ENCODE results near the gene PCCB. TPM values are rescaled to one million over a fixed set of nuclear protein-coding genes. Genes with fewer than 3 reads are reported as not detected.
A peak's percentile ranks its signal among the peaks of the same experiment; 100 is the strongest.

PCCB gene
- total and polyA plus RNA-seq, 9 donors: 8.2 to 107 (median 22.1) TPM

DNA sequence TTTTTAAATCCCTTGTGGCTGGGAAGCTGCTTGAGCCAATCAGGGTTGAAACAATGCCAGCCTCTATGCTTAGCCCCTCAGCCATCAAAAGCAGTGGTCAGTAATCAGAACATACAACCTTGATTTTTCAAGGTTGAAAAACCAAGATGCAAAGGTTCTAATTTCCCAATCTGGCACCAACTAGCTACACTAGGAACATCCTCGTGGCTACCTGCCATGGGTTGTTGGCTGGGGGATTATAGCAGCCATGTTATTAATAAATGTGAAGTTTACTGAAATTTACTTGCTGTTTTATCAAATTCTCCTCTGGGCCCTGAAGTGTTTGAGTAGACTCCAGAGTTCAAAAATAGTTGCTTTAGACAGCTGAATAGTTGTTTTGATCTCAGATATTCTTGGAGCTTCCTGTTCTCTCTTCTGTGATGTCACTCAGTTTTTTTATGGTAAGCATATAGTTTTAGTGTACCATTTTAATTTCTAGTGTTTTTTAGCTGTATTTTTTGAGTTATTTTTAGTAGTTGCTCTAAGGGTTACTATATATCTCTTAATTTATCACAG is 31.9 kb downstream of the PCCB start:
- peak; percentile 19 to 62 (median 44) for DNase-seq
- peaks cover 6% of the 10 kb centered on the region for H3K4me1 ChIP-seq (ENCODE audit: insufficient read depth)
- no peaks in the 10 kb centered on the region for H3K36me3 ChIP-seq
- TF ChIP-seq, protein P1, sequence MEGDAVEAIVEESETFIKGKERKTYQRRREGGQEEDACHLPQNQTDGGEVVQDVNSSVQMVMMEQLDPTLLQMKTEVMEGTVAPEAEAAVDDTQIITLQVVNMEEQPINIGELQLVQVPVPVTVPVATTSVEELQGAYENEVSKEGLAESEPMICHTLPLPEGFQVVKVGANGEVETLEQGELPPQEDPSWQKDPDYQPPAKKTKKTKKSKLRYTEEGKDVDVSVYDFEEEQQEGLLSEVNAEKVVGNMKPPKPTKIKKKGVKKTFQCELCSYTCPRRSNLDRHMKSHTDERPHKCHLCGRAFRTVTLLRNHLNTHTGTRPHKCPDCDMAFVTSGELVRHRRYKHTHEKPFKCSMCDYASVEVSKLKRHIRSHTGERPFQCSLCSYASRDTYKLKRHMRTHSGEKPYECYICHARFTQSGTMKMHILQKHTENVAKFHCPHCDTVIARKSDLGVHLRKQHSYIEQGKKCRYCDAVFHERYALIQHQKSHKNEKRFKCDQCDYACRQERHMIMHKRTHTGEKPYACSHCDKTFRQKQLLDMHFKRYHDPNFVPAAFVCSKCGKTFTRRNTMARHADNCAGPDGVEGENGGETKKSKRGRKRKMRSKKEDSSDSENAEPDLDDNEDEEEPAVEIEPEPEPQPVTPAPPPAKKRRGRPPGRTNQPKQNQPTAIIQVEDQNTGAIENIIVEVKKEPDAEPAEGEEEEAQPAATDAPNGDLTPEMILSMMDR (IDR thresholded peaks at IDR 0.05): no peak
- intact Hi-C loops (cut with DNase I): no loop called here
- H3K27me3 ChIP-seq: no peaks in the 10 kb centered on the region
- no peak overlapping the region for H3K27ac ChIP-seq
- WGBS, 3 donors: 3 to 16% (median 9%) methylated on average over 1 of the region's 1 CpG
- H3K9me3 ChIP-seq: peaks cover 2 to 4% of the 10 kb centered on the region in 2 donors
- no peak overlapping the region for H3K4me3 ChIP-seq

DNA sequence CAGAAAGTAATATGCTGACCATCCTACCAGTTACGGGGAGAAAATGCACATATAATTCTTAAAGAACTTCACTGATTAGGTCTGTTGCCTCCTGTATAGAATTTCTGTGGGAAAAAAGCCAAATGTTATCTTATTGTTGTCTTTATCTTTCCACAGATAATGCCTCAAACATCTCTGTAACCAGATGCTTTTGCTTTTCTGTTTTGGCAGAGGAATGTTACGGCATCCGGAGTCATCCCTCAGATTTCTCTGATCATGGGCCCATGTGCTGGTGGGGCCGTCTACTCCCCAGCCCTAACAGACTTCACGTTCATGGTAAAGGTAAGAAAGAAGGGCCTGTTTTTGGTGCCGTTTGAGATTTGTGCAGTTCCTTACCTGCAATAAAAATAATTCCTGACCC is 33.5 kb downstream of the PCCB start:
- Histone ChIP-seq H3K9me3 (peaks cover 2 to 4% of the 10 kb centered on the region in 2 donors), H3K27ac (no peak overlapping the region), H3K36me3 (no peaks in the 10 kb centered on the region), H3K27me3 (no peaks in the 10 kb centered on the region), H3K4me1 (ENCODE audit: insufficient read depth) (peaks cover 6% of the 10 kb centered on the region), H3K4me3 (no peak overlapping the region)
- intact Hi-C loops (cut with DNase I): no loop called here
- TF ChIP-seq POLR2A (IDR thresholded peaks at IDR 0.05): no peak
- no peak for TF ChIP-seq EP300 (IDR thresholded peaks at IDR 0.05)
- TF ChIP-seq, protein P1 (IDR thresholded peaks at IDR 0.05): no peak
- 58 to 63% (median 61%) methylated on average over 6 of the region's 6 CpGs for WGBS, 3 donors
- DNase-seq: no peak

DNA sequence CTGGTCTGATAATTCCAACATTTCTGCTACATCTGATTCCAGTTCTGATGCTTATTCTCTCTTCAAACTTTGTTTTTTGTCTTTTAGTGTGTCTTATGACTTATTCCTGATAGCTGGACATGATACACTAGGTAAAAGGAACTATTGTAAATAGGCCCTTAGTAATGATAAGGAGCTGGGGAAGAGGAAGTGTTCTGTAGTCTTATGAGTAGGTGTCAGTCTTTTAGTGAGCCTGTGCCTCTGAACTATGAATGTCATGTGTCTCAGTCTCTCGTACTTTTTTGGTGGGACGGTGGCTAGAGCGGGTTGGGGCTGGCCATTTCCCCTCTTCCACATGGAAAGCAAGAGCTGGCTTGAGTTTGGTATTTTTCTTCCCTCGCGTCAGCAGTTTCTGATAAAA is 41.2 kb downstream of the PCCB start:
- no peak for DNase-seq
- TF ChIP-seq EP300 (IDR thresholded peaks at IDR 0.05): no peak
- Histone ChIP-seq H3K4me3 (no peak overlapping the region), H3K27me3 (no peaks in the 10 kb centered on the region), H3K36me3 (no peaks in the 10 kb centered on the region), H3K9me3 (no peaks in the 10 kb centered on the region), H3K4me1 (ENCODE audit: insufficient read depth) (no peaks in the 10 kb centered on the region), H3K27ac (no peak overlapping the region)
- intact Hi-C loops (cut with DNase I): no loop called here
- WGBS, 3 donors: 96 to 98% (median 97%) methylated on average over 5 of the region's 5 CpGs

DNA sequence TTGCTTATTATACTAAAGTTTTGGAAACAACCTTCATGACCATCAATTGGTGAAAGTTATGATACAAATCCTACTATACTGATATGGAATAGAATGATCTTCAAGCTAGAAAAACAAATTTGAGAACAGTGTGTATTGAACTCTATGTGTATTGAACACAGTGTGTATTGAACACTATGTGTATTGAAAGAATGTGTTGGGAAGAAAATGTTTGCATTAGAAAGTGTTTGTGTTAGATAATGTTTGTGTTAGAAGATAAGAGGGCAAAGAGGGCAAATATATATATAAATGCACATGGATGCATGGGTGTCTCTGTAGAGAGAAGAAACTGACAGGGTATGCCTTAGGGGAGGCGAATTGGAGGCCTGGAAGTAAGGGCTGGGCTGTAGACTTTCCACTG is 42.4 kb downstream of the PCCB start:
- TF ChIP-seq, protein P1 (IDR thresholded peaks at IDR 0.05): no peak
- TF ChIP-seq EP300 (IDR thresholded peaks at IDR 0.05) (no peak), POLR2A (IDR thresholded peaks at IDR 0.05) (no peak)
- 96 to 100% (median 100%) methylated on average over 1 of the region's 1 CpG for WGBS, 3 donors
- H3K27ac ChIP-seq: no peak overlapping the region
- intact Hi-C loops (cut with DNase I): no loop called here
- no peaks in the 10 kb centered on the region for H3K9me3 ChIP-seq
- DNase-seq: no peak
- H3K27me3 ChIP-seq: no peaks in the 10 kb centered on the region
- no peaks in the 10 kb centered on the region for H3K36me3 ChIP-seq
- H3K4me3 ChIP-seq: no peak overlapping the region
- no peaks in the 10 kb centered on the region for H3K4me1 ChIP-seq (ENCODE audit: insufficient read depth)

DNA sequence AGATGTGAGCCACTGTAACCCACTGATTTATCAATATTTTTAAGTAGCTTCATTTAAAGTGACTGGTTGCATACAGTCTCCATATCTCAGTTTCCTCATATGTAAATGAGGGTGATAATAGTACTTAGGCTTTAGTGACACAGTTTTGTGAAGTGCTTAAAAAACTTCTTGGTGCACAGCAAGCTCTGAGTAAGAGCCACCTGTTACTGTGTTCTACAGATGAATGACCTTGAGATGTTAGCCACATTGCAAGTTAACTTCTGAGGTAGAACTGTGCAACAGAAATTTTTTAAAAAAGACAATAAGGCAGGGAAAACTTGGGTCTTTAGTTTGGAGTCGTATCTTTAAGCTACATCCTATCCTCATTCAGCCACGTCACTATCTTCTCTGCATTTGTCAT is 43.1 kb downstream of the PCCB start:
- H3K27me3 ChIP-seq: no peaks in the 10 kb centered on the region
- H3K36me3 ChIP-seq: no peaks in the 10 kb centered on the region
- intact Hi-C loops (cut with DNase I): no loop called here
- WGBS, 3 donors: 69 to 81% (median 71%) methylated on average over 2 of the region's 2 CpGs
- no peaks in the 10 kb centered on the region for H3K9me3 ChIP-seq
- H3K27ac ChIP-seq: no peak overlapping the region
- no peaks in the 10 kb centered on the region for H3K4me1 ChIP-seq (ENCODE audit: insufficient read depth)
- TF ChIP-seq, protein P1 (IDR thresholded peaks at IDR 0.05): no peak
- no peak for TF ChIP-seq EP300 (IDR thresholded peaks at IDR 0.05)
- no peak for TF ChIP-seq POLR2A (IDR thresholded peaks at IDR 0.05)
- no peak overlapping the region for H3K4me3 ChIP-seq
- DNase-seq: no peak
